Measurements from ENCODE around the gene ALDH1A2. TPM values are rescaled to one million over a fixed set of nuclear protein-coding genes. Genes with fewer than 3 reads are reported as not detected.
A peak's percentile ranks its signal among the peaks of the same experiment; 100 is the strongest.

ALDH1A2 gene
- total RNA-seq, 1 donor from 2014 or later, result 30.8 TPM

DNA sequence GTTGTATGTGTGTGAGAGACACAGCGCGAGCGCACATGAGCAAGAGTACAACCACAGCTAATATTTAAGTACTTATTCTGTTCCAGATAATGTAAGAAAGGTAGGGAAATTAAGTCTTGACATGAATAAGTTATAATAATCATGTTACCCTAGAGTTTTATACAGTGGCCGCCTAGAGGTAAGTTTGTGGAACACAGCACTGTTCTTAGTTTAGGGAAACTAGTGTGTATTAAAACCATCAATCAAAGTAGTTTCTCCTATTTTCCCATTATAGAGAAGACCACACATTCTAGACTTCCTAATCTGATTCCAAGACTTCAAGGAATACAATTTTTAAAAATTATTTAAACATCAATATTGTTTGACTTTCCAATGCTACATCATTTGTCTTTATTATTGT, 9.5 kb downstream of the ALDH1A2 start:
- Histone ChIP-seq H3K9me3 (ENCODE audit: low read depth) (no peaks in the 10 kb centered on the region), H3K27ac (no peak overlapping the region), H3K79me2 (ENCODE audit: low read depth) (peaks cover 54% of the 10 kb centered on the region), H3K9ac (no peak overlapping the region), H3K4me1 (peaks cover 57% of the 10 kb centered on the region), H3K4me2 (no peak overlapping the region), H2AFZ (replicated peaks) (no peak overlapping the region), H4K20me1 (ENCODE audit: low read depth) (no peaks in the 10 kb centered on the region), H3K4me3 (no peak overlapping the region), H3K27me3 (peaks cover 10% of the 10 kb centered on the region), H3K36me3 (no peaks in the 10 kb centered on the region), H3F3A (ENCODE audit: low read depth) (peaks cover 27% of the 10 kb centered on the region)
- peaks cover 4% of the 10 kb centered on the region for H3K4me1 Mint-ChIP-seq
- no peaks in the 10 kb centered on the region for H3K9me3 Mint-ChIP-seq
- no peak overlapping the region for H3K27ac Mint-ChIP-seq
- TF ChIP-seq CTCF (IDR thresholded peaks at IDR 0.05) (peak; percentile 48), EZH2 (IDR thresholded peaks at IDR 0.05) (no peak), EZH2phosphoT487 (IDR thresholded peaks at IDR 0.05) (no peak)
- peaks cover 11% of the 10 kb centered on the region for H3K27me3 Mint-ChIP-seq (ENCODE audit: insufficient read depth, low read depth)
- no peaks in the 10 kb centered on the region for H3K36me3 Mint-ChIP-seq
- no peak for DNase-seq (ENCODE audit: low spot score)
- H3K4me3 Mint-ChIP-seq, result no peak overlapping the region

DNA sequence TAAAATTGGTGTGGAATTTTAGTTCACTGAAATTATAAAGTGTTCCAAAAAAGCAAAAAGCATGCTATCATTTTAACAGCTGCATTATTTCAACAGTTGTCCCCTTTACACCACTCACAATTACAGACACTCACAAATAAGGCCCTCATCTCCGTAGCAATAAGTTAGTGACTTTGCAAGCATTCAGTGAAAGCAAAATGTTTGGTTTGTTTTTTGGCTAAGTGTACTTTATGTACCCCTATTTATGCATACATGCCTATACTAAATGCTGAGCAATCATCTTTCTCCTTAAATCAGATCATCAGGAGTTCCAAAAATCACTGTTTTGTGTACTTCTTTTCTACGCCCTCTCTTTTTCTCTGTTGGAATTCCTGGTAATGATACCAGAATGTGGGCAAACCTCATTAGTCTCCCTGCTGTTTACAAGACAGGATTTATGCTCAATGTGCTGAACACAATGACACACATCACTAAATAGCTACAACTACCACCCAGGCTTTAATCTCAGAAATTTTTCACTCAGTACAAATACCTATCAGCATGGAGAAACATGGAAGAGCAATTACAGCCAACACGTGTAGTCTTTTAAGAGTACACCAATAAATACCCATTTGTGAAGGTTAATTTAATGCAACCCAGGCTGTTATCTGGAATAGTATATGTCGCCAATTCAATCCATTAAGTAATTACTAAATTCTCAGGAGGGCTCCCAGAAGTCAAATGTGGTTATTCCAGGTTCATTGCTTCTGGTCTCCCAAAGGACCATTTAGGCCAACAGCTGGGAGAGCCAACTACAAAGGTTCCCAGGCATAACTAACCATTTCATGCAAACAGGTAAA, 12.0 kb downstream of the ALDH1A2 start:
- H3K27me3 Mint-ChIP-seq (ENCODE audit: insufficient read depth, low read depth), result peaks cover 12% of the 10 kb centered on the region
- no peaks in the 10 kb centered on the region for H3K27me3 ChIP-seq

GRCh38 chr15:58052334-58052733, 13.2 kb downstream of the ALDH1A2 start:
- Histone ChIP-seq H3K4me3 (no peak overlapping the region), H3K27me3 (no peaks in the 10 kb centered on the region), H3K27ac (peak overlapping the region; percentile 89), H4K20me1 (ENCODE audit: low read depth) (no peaks in the 10 kb centered on the region), H3K4me1 (peaks cover 79% of the 10 kb centered on the region), H3F3A (ENCODE audit: low read depth) (peaks cover 49% of the 10 kb centered on the region), H3K79me2 (ENCODE audit: low read depth) (peaks cover 48% of the 10 kb centered on the region), H3K36me3 (no peaks in the 10 kb centered on the region), H3K9me3 (ENCODE audit: low read depth) (no peaks in the 10 kb centered on the region), H2AFZ (replicated peaks) (no peak overlapping the region), H3K4me2 (no peak overlapping the region), H3K9ac (no peak overlapping the region)
- H3K27me3 Mint-ChIP-seq (ENCODE audit: insufficient read depth, low read depth), result peaks cover 9% of the 10 kb centered on the region
- H3K4me3 Mint-ChIP-seq, result no peak overlapping the region
- no peak for DNase-seq (ENCODE audit: low spot score)
- no peak overlapping the region for H3K27ac Mint-ChIP-seq
- peaks cover 9% of the 10 kb centered on the region for H3K4me1 Mint-ChIP-seq
- H3K36me3 Mint-ChIP-seq, result no peaks in the 10 kb centered on the region
- H3K9me3 Mint-ChIP-seq, result no peaks in the 10 kb centered on the region
- TF ChIP-seq CTCF (IDR thresholded peaks at IDR 0.05) (no peak), EZH2phosphoT487 (IDR thresholded peaks at IDR 0.05) (no peak), EZH2 (IDR thresholded peaks at IDR 0.05) (no peak)

More for the DNA sequence above, 12.0 kb downstream of the ALDH1A2 start:
- H3K9me3 Mint-ChIP-seq, result no peaks in the 10 kb centered on the region
- H3K4me1 Mint-ChIP-seq, result peaks cover 9% of the 10 kb centered on the region
- H3K27ac Mint-ChIP-seq, result no peak overlapping the region
- Histone ChIP-seq H3F3A (ENCODE audit: low read depth) (peaks cover 49% of the 10 kb centered on the region), H3K4me3 (peak overlapping the region; percentile 9), H3K9ac (no peak overlapping the region), H3K79me2 (ENCODE audit: low read depth) (peaks cover 46% of the 10 kb centered on the region), H3K27ac (peak overlapping the region; percentile 89), H3K9me3 (ENCODE audit: low read depth) (no peaks in the 10 kb centered on the region), H3K4me1 (peaks cover 73% of the 10 kb centered on the region), H3K4me2 (peak overlapping the region; percentile 61), H2AFZ (replicated peaks) (no peak overlapping the region), H4K20me1 (ENCODE audit: low read depth) (no peaks in the 10 kb centered on the region), H3K36me3 (no peaks in the 10 kb centered on the region)
- TF ChIP-seq CTCF (IDR thresholded peaks at IDR 0.05), result no peak
- TF ChIP-seq EZH2 (IDR thresholded peaks at IDR 0.05), result no peak
- TF ChIP-seq EZH2phosphoT487 (IDR thresholded peaks at IDR 0.05), result no peak
- H3K36me3 Mint-ChIP-seq, result no peaks in the 10 kb centered on the region
- no peak overlapping the region for H3K4me3 Mint-ChIP-seq
- DNase-seq (ENCODE audit: low spot score), result peak; percentile 64
